Lower lobe of right lung (tissue), 2 donors: ENCODE results near the gene PTPN18. TPM values are rescaled to one million over a fixed set of nuclear protein-coding genes. Genes with fewer than 3 reads are reported as not detected.

Source experiments
- ATAC-seq, 2 donors: fragments of 200-7000 bp; cut with Tn5 transposase; one replicate each; pipeline ENCODE4 v1.9.1; 2020 to 2022; ENCODE audit warnings: mild to moderate bottlenecking in 2 of 2, moderate library complexity in 2 of 2
- DNase-seq: peaks from one replicate; pipeline ENCODE4 v3.0.0-alpha.2; 2020
- H3K27ac ChIP-seq: fragments of 200-600 bp; one replicate; pipeline ENCODE4 v1.8.0; 2022
- H3K27me3 ChIP-seq: fragments of 200-600 bp; one replicate; pipeline ENCODE4 v1.8.0; 2022; ENCODE audit warnings: low read depth
- H3K36me3 ChIP-seq: fragments of 200-600 bp; one replicate; pipeline ENCODE4 v1.8.0; 2022; ENCODE audit warnings: mild to moderate bottlenecking
- H3K4me1 ChIP-seq: fragments of 200-600 bp; one replicate; pipeline ENCODE4 v1.8.0; 2022
- H3K4me3 ChIP-seq: fragments of 200-600 bp; one replicate; pipeline ENCODE4 v1.8.0; 2022; ENCODE audit warnings: mild to moderate bottlenecking
- H3K9me3 ChIP-seq: fragments of 200-600 bp; one replicate; pipeline ENCODE4 v1.8.0; 2022
- intact Hi-C: fragments of 100-400 bp; cut with DNase I; formaldehyde crosslinking; loops from one replicate; pipeline ENCODE4 v1.11.0; 2022
- total RNA-seq: library from RNA; stranded (reverse); fragmentation: NEBNext Ultra II Directional; extraction: Animal tissue kit (Norgen Biotek cat#: 25700); gene quantifications from one replicate; pipeline ENCODE4 v1.2.1, GENCODE V29; 2021
- TF ChIP-seq, protein P1 (sequence below): fragments of 200-600 bp; IDR thresholded peaks from one replicate; pipeline ENCODE4 v1.8.0; 2022; ENCODE audit warnings: antibody characterized with exemption, mild to moderate bottlenecking
- donor health status: DM: no; HTN: yes; CAD: no; lungs with severe emphysema.

Gene PTPN18
- total RNA-seq, 1 donor from 2014 or later: 74.1 TPM

DNA sequence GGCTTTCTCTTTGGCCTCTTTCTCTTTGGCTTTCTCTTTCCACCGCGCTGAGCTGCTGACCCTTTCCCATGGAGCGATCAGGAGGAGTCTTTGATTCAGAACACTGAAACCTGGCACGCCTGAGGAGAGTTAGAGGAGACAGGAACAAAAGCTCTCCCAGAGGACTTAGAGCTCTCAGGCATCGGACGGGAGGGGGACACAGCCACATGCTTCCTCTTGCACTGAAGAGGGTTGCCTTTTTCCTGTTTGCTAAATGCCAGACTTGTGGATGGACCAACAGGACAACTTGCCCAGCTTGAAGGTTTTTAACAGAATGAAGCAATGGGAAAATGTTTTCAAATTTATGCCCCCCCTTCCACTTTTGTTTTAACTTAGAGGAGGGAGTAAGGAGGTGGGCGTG, 3.6 kb upstream of the PTPN18 start:
- TF ChIP-seq, protein P1, sequence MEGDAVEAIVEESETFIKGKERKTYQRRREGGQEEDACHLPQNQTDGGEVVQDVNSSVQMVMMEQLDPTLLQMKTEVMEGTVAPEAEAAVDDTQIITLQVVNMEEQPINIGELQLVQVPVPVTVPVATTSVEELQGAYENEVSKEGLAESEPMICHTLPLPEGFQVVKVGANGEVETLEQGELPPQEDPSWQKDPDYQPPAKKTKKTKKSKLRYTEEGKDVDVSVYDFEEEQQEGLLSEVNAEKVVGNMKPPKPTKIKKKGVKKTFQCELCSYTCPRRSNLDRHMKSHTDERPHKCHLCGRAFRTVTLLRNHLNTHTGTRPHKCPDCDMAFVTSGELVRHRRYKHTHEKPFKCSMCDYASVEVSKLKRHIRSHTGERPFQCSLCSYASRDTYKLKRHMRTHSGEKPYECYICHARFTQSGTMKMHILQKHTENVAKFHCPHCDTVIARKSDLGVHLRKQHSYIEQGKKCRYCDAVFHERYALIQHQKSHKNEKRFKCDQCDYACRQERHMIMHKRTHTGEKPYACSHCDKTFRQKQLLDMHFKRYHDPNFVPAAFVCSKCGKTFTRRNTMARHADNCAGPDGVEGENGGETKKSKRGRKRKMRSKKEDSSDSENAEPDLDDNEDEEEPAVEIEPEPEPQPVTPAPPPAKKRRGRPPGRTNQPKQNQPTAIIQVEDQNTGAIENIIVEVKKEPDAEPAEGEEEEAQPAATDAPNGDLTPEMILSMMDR: no peak
- H3K27ac ChIP-seq: peak overlapping the region; percentile 49
- no peaks in the 10 kb centered on the region for H3K9me3 ChIP-seq
- H3K36me3 ChIP-seq: peaks cover 18% of the 10 kb centered on the region
- peaks cover 34% of the 10 kb centered on the region for H3K4me1 ChIP-seq
- no peak overlapping the region for H3K4me3 ChIP-seq
- intact Hi-C loops: no loop called here
- no peak for ATAC-seq
- DNase-seq: no peak
- H3K27me3 ChIP-seq: no peaks in the 10 kb centered on the region

- TF ChIP-seq, protein P1: no peak
- Histone ChIP-seq H3K4me1 (peaks cover 34% of the 10 kb centered on the region), H3K36me3 (peaks cover 5% of the 10 kb centered on the region), H3K9me3 (no peaks in the 10 kb centered on the region), H3K27ac (peak overlapping the region; percentile 6), H3K4me3 (no peak overlapping the region), H3K27me3 (no peaks in the 10 kb centered on the region)
- intact Hi-C loops: no loop called here
- DNase-seq (no peak), ATAC-seq (no peak)
Measured at GRCh38 chr2:130353291-130354138, 2.3 kb upstream of the PTPN18 start.

DNA sequence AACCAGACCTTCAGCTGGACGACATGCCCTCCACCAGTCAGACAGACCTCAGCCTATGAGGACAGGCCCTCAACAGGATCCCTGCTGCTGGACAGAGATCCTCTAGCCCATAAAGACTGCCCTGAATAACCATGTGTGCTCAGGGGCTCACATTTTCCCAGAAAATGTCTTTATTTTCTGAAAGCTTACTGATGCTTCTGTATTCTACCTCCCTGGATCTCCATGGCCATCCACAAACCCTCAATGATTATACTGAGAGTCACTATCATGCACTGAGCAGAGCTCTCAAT, 1.8 kb upstream of the PTPN18 start:
- intact Hi-C loops: no loop called here
- ATAC-seq: no peak
- Histone ChIP-seq H3K27ac (no peak overlapping the region), H3K4me1 (peaks cover 34% of the 10 kb centered on the region), H3K27me3 (no peaks in the 10 kb centered on the region), H3K9me3 (no peaks in the 10 kb centered on the region), H3K4me3 (no peak overlapping the region), H3K36me3 (no peaks in the 10 kb centered on the region)
- no peak for DNase-seq
- TF ChIP-seq, protein P1: no peak

DNA sequence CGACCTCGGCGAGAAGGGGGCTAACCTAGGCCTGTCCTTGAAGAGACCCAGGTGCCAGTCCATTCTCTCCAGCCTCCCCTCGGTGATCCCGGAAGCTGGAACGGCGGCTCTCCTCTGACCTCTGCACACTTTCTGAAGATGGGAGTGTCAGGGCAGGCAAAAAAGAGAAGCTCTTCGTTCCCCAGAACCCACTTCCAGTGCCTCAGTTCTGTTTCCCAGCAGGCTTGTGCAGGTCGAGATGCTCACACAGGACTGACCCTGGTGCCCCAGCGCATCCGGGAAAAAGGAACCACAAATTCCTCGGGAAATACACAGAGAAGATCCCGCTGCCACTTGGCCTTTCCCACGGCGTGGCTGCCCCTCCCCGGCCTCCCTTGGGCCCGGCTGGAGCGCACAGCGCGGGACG, 681 bp upstream of the PTPN18 start:
- DNase-seq (no peak), ATAC-seq (peak; percentile 39 to 41)
- Histone ChIP-seq H3K9me3 (no peaks in the 10 kb centered on the region), H3K27me3 (no peaks in the 10 kb centered on the region), H3K36me3 (no peaks in the 10 kb centered on the region), H3K27ac (peak overlapping the region; percentile 91), H3K4me1 (peaks cover 34% of the 10 kb centered on the region), H3K4me3 (peak overlapping the region; percentile 76)
- intact Hi-C loops: no loop called here
- TF ChIP-seq, protein P1: no peak

GRCh38 chr2:130357864-130358263, 2.0 kb downstream of the PTPN18 start:
- TF ChIP-seq, protein P1: no peak
- H3K36me3 ChIP-seq: no peaks in the 10 kb centered on the region
- H3K9me3 ChIP-seq: no peaks in the 10 kb centered on the region

More at GRCh38 chr2:130357864-130358263, 2.0 kb downstream of the PTPN18 start:
- intact Hi-C loops: no loop called here
- peaks cover 30% of the 10 kb centered on the region for H3K4me1 ChIP-seq
- no peaks in the 10 kb centered on the region for H3K27me3 ChIP-seq
- no peak overlapping the region for H3K4me3 ChIP-seq
- ATAC-seq (no peak), DNase-seq (no peak)
- no peak overlapping the region for H3K27ac ChIP-seq
